NT2/D1 (cell line): ENCODE data around the gene GADL1.

ENCODE experiments used
- SUZ12 ChIP-seq: IDR thresholded peaks from 2 replicates; pipeline ENCODE4 v1.6.1; 2011; ENCODE audit not compliant: insufficient read length, insufficient read depth; ENCODE audit errors: extremely low read depth
- YY1 ChIP-seq: IDR thresholded peaks from 2 replicates; pipeline ENCODE4 v1.6.1; 2011; ENCODE audit not compliant: insufficient read length, insufficient read depth

- no peak for TF ChIP-seq SUZ12
- no peak for TF ChIP-seq YY1
These were observed 199.0 kb downstream of the GADL1 start for GRCh38 chr3:30695302-30696061.
